GM10248 (cell line): ENCODE data around the gene CCDC183.
"Not testable (repeated sequence)": the region's sequence is repeated elsewhere in the genome, so short reads cannot be mapped to it uniquely, and the experiment has no call there.

Experiments used
- CTCF ChIA-PET: fragments of 300-600 bp; sonication (Branson Sonifier 250); formaldehyde crosslinking; extraction: SDS; loops from one replicate; lab custom pipeline; 2021; ENCODE audit warnings: antibody characterized with exemption; lab: Yijun Ruan, JAX
- POLR2A ChIA-PET: fragments of 350-650 bp; sonication (Branson Sonifier 250); formaldehyde crosslinking; extraction: SDS; loops from one replicate; lab custom pipeline; 2020; ENCODE audit warnings: antibody characterized with exemption; lab: Yijun Ruan, JAX
- DNase-seq: peaks from one replicate; pipeline ENCODE4 v3.0.0; 2012; ENCODE audit errors: extremely low spot score
- TF ChIP-seq, protein P1 (sequence below): IDR thresholded peaks from 2 replicates; pipeline ENCODE4 v1.5.1; 2012; ENCODE audit warnings: mild to moderate bottlenecking, low read depth; ENCODE audit errors: extremely low read depth, missing control alignments, control extremely low read depth

The CCDC183 gene

DNA sequence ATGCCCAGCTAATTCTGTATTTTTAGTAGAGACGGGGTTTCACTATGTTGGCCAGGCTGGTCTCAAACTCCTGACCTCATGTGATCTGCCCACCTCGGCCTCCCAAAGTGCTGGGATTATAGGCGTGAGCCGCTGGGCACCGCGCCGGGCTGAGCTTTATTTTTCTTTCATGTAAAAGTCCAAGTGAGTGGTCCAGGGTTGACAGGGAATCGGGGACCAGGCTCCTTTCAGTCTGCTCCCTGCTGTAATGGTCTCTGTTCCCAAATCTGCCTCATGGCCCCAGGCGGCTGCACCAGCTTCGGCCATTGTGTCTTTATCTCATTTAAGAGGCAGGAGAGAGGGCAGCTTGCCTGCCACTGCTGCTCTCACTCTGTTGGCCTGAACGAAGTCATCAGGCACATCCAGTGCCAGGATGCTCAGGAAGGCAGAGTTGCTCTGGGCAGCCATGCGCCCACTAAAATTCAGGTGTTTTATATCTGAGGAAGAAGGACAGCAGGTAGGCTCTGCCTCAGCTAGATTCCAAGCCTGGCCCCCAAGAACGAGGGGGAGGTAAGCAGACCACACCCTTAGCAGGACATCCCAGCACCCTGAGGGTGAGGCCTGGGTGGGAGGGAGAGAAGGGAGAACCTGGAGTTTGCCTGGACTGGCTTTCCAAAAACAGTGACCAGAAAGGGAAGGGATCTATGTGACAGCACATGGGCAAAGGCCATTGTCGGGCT is 1.7 kb upstream of the CCDC183 start:
- TF ChIP-seq, protein P1, sequence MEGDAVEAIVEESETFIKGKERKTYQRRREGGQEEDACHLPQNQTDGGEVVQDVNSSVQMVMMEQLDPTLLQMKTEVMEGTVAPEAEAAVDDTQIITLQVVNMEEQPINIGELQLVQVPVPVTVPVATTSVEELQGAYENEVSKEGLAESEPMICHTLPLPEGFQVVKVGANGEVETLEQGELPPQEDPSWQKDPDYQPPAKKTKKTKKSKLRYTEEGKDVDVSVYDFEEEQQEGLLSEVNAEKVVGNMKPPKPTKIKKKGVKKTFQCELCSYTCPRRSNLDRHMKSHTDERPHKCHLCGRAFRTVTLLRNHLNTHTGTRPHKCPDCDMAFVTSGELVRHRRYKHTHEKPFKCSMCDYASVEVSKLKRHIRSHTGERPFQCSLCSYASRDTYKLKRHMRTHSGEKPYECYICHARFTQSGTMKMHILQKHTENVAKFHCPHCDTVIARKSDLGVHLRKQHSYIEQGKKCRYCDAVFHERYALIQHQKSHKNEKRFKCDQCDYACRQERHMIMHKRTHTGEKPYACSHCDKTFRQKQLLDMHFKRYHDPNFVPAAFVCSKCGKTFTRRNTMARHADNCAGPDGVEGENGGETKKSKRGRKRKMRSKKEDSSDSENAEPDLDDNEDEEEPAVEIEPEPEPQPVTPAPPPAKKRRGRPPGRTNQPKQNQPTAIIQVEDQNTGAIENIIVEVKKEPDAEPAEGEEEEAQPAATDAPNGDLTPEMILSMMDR: no peak
- ChIA-PET CTCF (interaction anchor here (1.0 to 3.5 kb wide), 8 partner anchors 9 to 293 kb away, joined by 3 to 21 read pairs (median 6); no protein-coding TSS in a partner anchor), POLR2A (no interaction called here)
- DNase-seq: no peak

DNA sequence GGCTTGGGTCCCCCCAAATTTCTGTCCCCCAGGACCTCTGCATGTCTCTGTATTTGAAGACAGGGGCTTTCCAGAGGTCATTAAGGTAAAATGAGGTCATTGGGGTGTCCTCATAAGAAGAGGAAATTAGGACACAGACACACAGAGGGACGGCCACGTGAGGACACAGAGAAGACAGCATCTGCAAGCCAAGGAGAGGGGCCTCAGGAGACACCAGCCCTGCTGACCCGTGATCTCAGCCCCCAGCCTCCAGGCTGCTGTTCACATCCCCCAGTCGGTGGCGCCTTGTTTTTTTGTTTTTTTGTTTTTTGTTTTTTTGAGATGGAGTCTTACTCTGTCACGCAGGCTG is 1.2 kb upstream of the CCDC183 start:
- ChIA-PET POLR2A (no interaction called here), CTCF (interaction anchor here (3.5 kb wide), 1 partner anchor 240 kb away, joined by 19 read pairs; no protein-coding TSS in a partner anchor)

GRCh38 chr9:136796775-136797347 is 723 bp downstream of the CCDC183 start:
- CTCF ChIA-PET: interaction anchor here (1.1 to 1.5 kb wide), 2 partner anchors 10 to 45 kb away, joined by 3 to 4 read pairs; partner anchors contain the start of genes AJM1 and RABL6
- POLR2A ChIA-PET, DNase-seq: not testable (repeated sequence)

More for the DNA sequence above, 1.2 kb upstream of the CCDC183 start:
- DNase-seq: no peak
- TF ChIP-seq, protein P1: no peak

- CTCF ChIA-PET: interaction anchor here (1.2 to 1.6 kb wide), 5 partner anchors 10 to 236 kb away, joined by 3 to 5 read pairs (median 4); partner anchors contain the start of gene AJM1
- POLR2A ChIA-PET: no interaction called here
- no peak for DNase-seq
- TF ChIP-seq, protein P1: no peak
Measured at GRCh38 chr9:136798708-136799078, 2.6 kb downstream of the CCDC183 start.

DNA sequence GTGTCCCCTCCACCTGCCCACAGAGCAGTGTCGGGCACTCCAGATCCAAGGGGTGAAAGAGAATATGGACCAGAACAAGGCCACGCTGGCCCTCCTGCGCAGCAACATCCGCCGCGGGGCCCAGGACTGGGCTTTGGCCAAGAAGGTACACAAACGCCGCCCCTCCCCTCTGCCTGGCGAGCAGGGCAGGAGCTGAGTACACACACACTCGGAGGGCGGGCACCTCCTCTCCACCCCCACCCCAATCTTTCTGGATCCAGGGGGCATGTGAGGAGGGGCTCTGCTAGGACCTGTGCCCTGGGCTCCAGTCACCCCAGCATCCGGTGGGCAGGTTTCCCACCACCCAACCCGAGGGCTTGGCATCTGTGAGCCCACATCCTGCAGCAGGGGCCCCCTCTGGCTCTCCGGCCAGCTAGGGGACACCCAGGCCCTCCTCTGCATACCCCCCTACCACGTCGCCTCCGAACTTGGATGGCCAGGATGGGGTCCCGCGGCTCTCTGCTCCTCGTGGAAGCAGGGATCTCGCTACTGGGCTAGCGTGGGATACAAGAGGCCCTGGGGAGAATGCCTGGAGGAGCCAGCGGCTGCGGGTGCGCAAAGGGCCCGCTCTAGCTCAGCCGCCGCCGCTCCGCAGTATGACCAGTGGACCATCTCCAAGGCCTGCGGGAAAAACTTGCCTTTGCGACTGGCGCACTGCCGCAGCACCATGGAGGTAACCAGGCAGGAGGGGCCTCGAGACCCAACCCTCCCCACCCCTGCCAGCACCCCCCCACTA is 3.1 kb downstream of the CCDC183 start:
- DNase-seq: peak; percentile 17
- TF ChIP-seq, protein P1: no peak
- POLR2A ChIA-PET: interaction anchor here (0.6 to 1.1 kb wide), 2 partner anchors 18 to 43 kb away, joined by 3 to 8 read pairs; partner anchors contain the start of gene AJM1
- CTCF ChIA-PET: interaction anchor here (1.2 to 1.6 kb wide), 3 partner anchors 11 to 43 kb away, joined by 4 to 5 read pairs (median 5); partner anchors contain the start of gene AJM1

DNA sequence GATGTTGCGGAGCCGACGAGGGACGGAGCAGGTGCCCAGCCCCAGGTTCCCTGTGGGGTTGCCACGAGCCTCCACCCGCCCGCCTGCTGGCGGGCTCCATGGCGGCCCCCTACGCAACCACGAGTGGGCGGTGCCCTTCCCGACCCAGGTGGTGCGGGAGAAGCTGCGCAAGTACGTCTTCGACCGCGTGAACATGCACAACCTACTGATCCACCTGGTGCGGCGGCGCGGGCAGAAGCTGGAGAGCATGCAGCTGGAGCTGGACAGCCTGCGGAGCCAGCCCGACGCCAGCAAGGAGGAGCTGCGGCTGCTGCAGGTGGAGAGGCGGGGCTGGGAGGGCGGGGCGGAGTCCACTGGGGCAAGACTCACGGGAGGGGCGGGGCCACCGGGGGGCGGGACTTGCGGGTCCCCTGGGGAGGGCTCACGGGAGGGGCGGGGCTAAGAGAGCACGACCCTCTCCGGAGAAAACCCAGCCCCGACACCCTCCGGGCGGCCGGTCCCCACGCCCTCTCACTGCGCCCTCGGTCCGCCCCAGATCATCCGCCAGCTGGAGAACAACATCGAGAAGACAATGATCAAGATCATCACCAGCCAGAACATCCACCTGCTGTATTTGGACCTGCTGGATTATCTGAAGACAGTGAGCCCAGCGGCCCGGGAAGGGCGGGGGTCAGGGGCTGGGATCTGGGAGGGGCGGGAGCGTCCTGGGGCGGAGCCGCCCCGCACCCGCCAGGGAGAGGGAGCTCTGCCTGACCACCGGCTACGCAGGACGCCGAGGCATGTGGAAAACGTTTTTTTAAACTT is 3.9 kb downstream of the CCDC183 start:
- POLR2A ChIA-PET: interaction anchor here (0.6 to 1.1 kb wide), 2 partner anchors 17 to 42 kb away, joined by 3 to 8 read pairs; partner anchors contain the start of gene AJM1
- TF ChIP-seq, protein P1: no peak
- CTCF ChIA-PET: interaction anchor here (1.0 to 1.8 kb wide), 7 partner anchors 8 to 235 kb away, joined by 4 to 9 read pairs (median 5); partner anchors contain the start of genes AJM1 and TMEM141

More for the DNA sequence above, 3.9 kb downstream of the CCDC183 start:
- peak; percentile 93 for DNase-seq
